A549 treated with CpdA at 1 μM for 4 hours (cell line): ENCODE data around the gene FAHD2A. TPM values are rescaled to one million over a fixed set of nuclear protein-coding genes. Genes with fewer than 3 reads are reported as not detected.

ENCODE experiments used
- total RNA-seq: library from RNA; stranded (reverse); fragments of 200-300 nt; extraction: Qiagen RNA extraction; gene quantifications from 5 replicates; pipeline ENCODE4 v1.2.3, GENCODE V29; 2022; ENCODE audit warnings: low read depth

The FAHD2A gene
- 26.5 to 33.5 TPM (median 30.6 TPM) in 5 replicates for total RNA-seq

GRCh38 chr2:95402370-95403203, at the start of gene FAHD2A:
FAHD2A (plus strand) TSS chr2:95402708; CDS start chr2:95405559, 2,851 bp downstream.

Other genes with a start within 250 kb of the FAHD2A start
- 5.6 to 7.6 TPM (median 6.9 TPM) in 5 replicates for gene ZNF514, start 242.9 kb upstream of the FAHD2A start, total RNA-seq
- 3.1 to 5.0 TPM (median 3.4 TPM) in 5 replicates for gene ZNF2, start 236.9 kb upstream of the FAHD2A start, total RNA-seq
- 0.39 to 0.59 TPM (median 0.49 TPM) in 4 of 5 replicates, not detected in the other for gene ZNF892, start 195.2 kb upstream of the FAHD2A start, total RNA-seq
- 0.15 TPM in 1 of 5 replicates, not detected in the others for gene PROM2, start 128.3 kb upstream of the FAHD2A start, total RNA-seq
- 1.0 to 1.9 TPM (median 1.7 TPM) in 5 replicates for gene KCNIP3, start 105.4 kb upstream of the FAHD2A start, total RNA-seq
- not detected in 5 replicates for gene TRIM43B, start 82.0 kb downstream of the FAHD2A start, total RNA-seq
- gene TRIM43, start 189.3 kb downstream of the FAHD2A start, total RNA-seq = 0.07 TPM in 1 of 5 replicates, not detected in the others